H54 (cell line): Measurements from ENCODE around the gene VN1R5.
"Not testable (repeated sequence)": the region's sequence is repeated elsewhere in the genome, so short reads cannot be mapped to it uniquely, and the experiment has no call there.

Source experiments
- DNase-seq: peaks from one replicate; pipeline ENCODE4 v3.0.0; 2011; ENCODE audit warnings: low spot score, mixed read lengths; ENCODE audit not compliant: insufficient read length
- FAIRE-seq: peaks from 3 replicates; lab custom pipeline; 2011; peaks lifted over from hg19 to GRCh38; lab: Jason Lieb, UNC
- POLR2A ChIP-seq: IDR thresholded peaks from 2 replicates; pipeline ENCODE4 v1.6.1; 2011; ENCODE audit warnings: low read depth, mild to moderate bottlenecking, low read length

VN1R5 gene

GRCh38 chr1:247255772-247256171 lies at the start of gene VN1R5:
Gene VN1R5 (plus strand): TSS chr1:247256072.
- FAIRE-seq, result not testable (repeated sequence)

DNA sequence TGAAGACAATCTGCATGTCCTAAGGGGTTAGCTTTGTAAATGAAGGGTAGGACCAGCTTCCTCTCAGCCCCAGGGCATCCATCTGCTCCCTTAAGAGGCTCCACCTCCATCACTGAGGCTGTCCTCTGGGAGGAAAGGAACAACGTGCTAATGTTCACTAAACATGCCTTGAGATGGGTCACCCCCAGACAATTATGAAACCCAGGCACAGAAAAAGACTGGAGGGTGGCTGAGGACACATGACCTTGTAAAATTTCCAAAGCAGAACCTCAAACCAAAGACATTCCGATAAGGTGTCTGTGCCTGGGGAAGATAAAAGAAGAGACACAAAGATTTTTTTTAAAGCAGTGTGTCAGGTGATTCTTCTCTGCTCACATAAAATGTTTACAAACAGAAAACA lies 46.5 kb upstream of the VN1R5 start:
- FAIRE-seq (no peak), DNase-seq (no peak)
- TF ChIP-seq POLR2A, result no peak

More at GRCh38 chr1:247255772-247256171, at the start of gene VN1R5:
- not testable (repeated sequence) for DNase-seq

- FAIRE-seq (no peak), DNase-seq (no peak)
Measured at GRCh38 chr1:247210062-247210375, 45.9 kb upstream of the VN1R5 start.

GRCh38 chr1:247210376-247211117 lies 45.3 kb upstream of the VN1R5 start:
- FAIRE-seq (no peak), DNase-seq (peak; percentile 83)
- TF ChIP-seq POLR2A, result peak; percentile 78

More at GRCh38 chr1:247210062-247210375, 45.9 kb upstream of the VN1R5 start:
- no peak for TF ChIP-seq POLR2A

DNA sequence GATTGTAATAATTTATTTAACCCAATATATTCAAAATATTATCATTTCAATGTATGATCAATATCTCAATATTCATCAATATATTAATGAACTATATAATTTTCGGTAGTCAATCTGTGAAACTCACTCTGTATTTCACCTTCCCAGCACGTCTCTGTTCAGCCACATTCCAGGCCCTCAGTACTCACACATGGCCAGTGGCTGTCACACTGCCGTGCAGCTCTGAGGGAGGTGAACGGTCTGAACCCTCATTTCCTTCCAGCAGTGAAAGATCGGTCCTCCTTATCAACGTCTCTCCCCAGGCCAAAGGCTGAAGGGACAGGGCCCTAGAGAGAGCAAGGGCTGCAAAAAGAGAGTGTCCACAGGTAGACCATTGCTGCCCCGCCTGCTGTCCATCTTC lies 44.5 kb upstream of the VN1R5 start:
- DNase-seq, result no peak
- no peak for TF ChIP-seq POLR2A
- no peak for FAIRE-seq

GRCh38 chr1:247212012-247212411 lies 43.9 kb upstream of the VN1R5 start:
- DNase-seq, result no peak
- TF ChIP-seq POLR2A, result no peak
- FAIRE-seq, result no peak

DNA sequence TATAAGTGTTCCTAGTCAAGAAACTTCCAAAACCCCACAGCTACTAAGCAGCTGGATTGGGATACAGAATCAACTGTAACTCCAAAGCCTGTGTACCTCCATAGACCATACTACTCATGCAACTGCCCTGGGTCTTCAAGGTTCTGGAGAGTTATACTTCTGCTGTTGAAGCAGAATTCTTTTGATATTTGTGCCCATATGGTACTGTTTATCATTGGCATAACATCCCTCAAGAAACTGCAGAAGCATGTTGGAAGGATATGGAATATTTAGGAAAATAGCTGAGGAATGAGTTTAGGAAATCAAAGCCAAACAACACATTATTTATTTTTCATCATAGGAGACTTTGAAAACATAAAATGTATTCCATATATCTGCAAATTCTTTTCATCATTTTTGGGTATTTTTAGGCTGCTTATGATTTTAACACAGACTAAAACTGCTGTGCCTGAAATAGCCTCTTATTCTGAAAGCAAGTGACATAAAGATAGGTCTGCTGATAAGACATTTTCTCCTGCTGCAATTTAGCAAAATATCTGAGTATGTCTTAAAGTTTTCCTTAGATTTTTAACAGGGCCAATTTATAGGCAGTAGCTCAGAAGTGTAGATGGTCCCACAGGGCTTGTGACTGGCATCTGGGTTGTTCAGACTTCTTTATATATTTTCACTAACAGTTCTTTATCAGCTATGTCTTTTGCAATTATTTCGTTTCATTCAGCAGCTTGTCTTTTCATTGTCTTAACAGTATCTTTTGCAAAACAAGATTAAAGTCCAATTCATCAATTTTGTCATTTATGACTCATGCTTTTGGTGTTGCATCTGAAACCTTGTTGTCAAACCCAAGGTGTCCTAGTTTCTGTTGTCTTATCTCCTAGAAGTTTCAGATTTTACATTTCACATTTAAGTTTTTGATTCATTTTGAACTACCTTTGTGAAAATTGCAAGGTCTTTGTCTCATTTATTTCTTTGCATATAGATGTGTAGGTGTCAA lies 43.0 kb upstream of the VN1R5 start:
- FAIRE-seq (no peak), DNase-seq (no peak)
- no peak for TF ChIP-seq POLR2A

DNA sequence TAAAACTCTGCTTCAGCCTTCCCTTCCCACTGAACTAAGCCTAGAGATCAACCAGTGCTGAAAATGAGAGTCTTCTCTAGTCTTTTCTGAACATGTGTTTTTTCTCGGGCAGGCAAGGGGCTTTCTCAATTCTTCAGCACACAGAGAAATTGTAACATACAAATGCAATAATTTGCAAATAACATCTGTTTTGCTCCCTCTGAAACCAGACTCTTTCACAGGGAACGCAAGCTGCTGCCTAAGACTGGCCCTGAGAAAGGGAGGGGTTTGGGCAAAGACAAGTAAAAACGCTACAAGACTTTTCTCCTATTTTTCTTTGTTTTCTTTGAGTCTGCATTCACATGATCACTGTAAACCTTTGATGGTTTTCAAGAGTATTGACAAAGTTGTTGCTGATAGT lies 39.6 kb upstream of the VN1R5 start:
- DNase-seq, result no peak
- no peak for FAIRE-seq
- no peak for TF ChIP-seq POLR2A

- FAIRE-seq (no peak), DNase-seq (no peak)
- TF ChIP-seq POLR2A, result no peak
Measured at GRCh38 chr1:247218121-247218651, 37.7 kb upstream of the VN1R5 start.

DNA sequence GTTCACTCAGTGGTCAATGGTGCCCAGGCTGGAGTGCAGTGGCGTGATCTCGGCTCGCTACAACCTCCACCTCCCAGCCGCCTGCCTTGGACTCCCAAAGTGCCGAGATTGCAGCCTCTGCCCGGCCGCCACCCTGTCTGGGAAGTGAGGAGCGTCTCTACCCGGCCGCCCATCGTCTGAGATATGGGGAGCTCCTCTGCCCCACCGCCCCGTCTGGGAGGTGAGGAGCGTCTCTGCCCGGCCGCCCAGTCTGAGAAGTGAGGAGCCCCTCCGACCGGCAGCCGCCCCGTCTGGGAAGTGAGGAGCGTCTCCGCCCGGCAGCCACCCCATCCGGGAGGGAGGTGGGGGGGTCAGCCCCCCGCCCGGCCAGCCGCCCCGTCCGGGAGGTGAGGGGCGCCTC lies 35.6 kb upstream of the VN1R5 start:
- DNase-seq, FAIRE-seq: not testable (repeated sequence)

DNA sequence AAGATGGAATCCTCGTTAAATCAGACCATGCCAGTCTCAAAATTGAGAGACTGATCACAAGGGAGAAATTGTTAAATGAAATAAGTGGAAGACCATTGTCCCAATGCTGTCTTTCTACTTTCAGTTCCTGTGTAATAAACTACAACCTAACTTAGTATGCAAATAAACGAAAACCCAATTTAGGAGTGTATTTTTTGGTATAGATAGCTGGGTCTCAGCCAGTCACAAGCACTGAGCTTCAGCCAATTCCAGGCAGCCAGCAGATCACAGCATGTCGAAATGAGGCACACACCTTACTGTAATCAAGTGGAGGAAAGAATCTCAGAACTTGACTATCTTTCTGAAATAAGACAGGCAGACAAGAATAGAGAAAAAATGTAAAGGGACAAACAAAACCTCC lies 33.0 kb upstream of the VN1R5 start:
- no peak for TF ChIP-seq POLR2A
- FAIRE-seq (no peak), DNase-seq (no peak)

GRCh38 chr1:247224822-247225221 lies 31.1 kb upstream of the VN1R5 start:
- no peak for FAIRE-seq
- TF ChIP-seq POLR2A, result no peak
- no peak for DNase-seq

GRCh38 chr1:247228133-247228532 lies 27.7 kb upstream of the VN1R5 start:
- FAIRE-seq, result no peak
- DNase-seq, result no peak

DNA sequence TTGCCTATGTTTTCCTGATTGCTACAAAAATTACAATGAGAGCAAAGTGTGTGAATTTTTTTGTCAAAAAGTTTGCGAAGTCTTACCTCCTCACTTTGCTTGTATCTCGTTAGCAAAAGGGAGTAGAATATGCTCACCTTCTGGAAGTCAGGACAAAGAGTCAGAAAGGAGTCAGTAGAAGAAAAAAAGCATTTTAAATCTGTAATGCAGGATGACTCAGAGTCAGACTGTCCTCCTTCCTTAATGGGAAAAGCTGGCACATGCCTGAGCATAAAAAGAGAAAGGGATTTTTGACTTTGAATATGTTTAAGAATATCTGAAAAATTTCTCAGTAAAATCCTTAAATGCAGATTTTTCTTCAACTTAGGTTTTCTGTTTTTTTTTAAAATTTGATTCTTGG lies 14.2 kb upstream of the VN1R5 start:
- DNase-seq (no peak), FAIRE-seq (peak; percentile 72)
- TF ChIP-seq POLR2A, result no peak

More at GRCh38 chr1:247228133-247228532, 27.7 kb upstream of the VN1R5 start:
- no peak for TF ChIP-seq POLR2A
